ENCODE measurements around the gene DDX42. TPM values are rescaled to one million over a fixed set of nuclear protein-coding genes. Genes with fewer than 3 reads are reported as not detected.

DDX42 gene
- total and polyA plus RNA-seq, 12 donors, result 27.7 to 69.9 (median 61.8) TPM

GRCh38 chr17:63780507-63780906 is 6.5 kb downstream of the DDX42 start:
- peaks cover 0 to 92% (median 4%) of the 10 kb centered on the region in 9 donors for H3K36me3 ChIP-seq
- no peak overlapping the region for H3K4me3 ChIP-seq
- H3K4me1 ChIP-seq, result peaks cover 0 to 55% (median 37%) of the 10 kb centered on the region in 9 donors
- H3K27ac ChIP-seq, result no peak overlapping the region
- no peaks in the 10 kb centered on the region for H3K9me3 ChIP-seq
- ATAC-seq (no peak), DNase-seq (no peak)
- no peak for TF ChIP-seq CTCF (IDR thresholded peaks at IDR 0.05)
- intact Hi-C loops (cut with DNase I), result no loop called here
- H3K27me3 ChIP-seq, result no peaks in the 10 kb centered on the region
- 100% methylated on average over 1 of the region's 1 CpG for WGBS, 2 donors

GRCh38 chr17:63780928-63781327 is 7.0 kb downstream of the DDX42 start:
- ATAC-seq (no peak), DNase-seq (no peak)
- 95 to 98% methylated on average over 4 of the region's 4 CpGs for WGBS, 2 donors
- Histone ChIP-seq H3K27me3 (no peaks in the 10 kb centered on the region), H3K4me3 (no peak overlapping the region), H3K4me1 (peaks cover 0 to 51% (median 32%) of the 10 kb centered on the region in 9 donors), H3K36me3 (peaks cover 0 to 96% (median 4%) of the 10 kb centered on the region in 9 donors), H3K9me3 (no peaks in the 10 kb centered on the region), H3K27ac (no peak overlapping the region)
- TF ChIP-seq CTCF (IDR thresholded peaks at IDR 0.05), result no peak
- intact Hi-C loops (cut with DNase I), result no loop called here

GRCh38 chr17:63783522-63783921 is 9.6 kb downstream of the DDX42 start:
- Histone ChIP-seq H3K27me3 (no peaks in the 10 kb centered on the region), H3K36me3 (peaks cover 0 to 97% (median 17%) of the 10 kb centered on the region in 9 donors), H3K27ac (no peak overlapping the region), H3K4me3 (no peak overlapping the region), H3K4me1 (peaks cover 0 to 29% (median 9%) of the 10 kb centered on the region in 9 donors), H3K9me3 (no peaks in the 10 kb centered on the region)
- DNase-seq (no peak), ATAC-seq (no peak)
- 84 to 91% methylated on average over 6 of the region's 6 CpGs for WGBS, 2 donors
- TF ChIP-seq CTCF (IDR thresholded peaks at IDR 0.05), result no peak
- intact Hi-C loops (cut with DNase I), result no loop called here

- no peak for ATAC-seq
- Histone ChIP-seq H3K9me3 (no peaks in the 10 kb centered on the region), H3K4me3 (no peak overlapping the region), H3K4me1 (peaks cover 0 to 17% (median 6%) of the 10 kb centered on the region in 9 donors), H3K27me3 (no peaks in the 10 kb centered on the region), H3K36me3 (peaks cover 0 to 97% (median 33%) of the 10 kb centered on the region in 9 donors), H3K27ac (no peak overlapping the region)
- WGBS, 2 donors, result 93 to 97% methylated on average over 1 of the region's 1 CpG
- TF ChIP-seq CTCF (IDR thresholded peaks at IDR 0.05), result no peak
- intact Hi-C loops (cut with DNase I), result no loop called here
- DNase-seq, result no peak
These were observed 11.6 kb downstream of the DDX42 start for GRCh38 chr17:63785556-63785955.

Data from heart right ventricle (tissue), 16 donors.